Measurements from ENCODE around the gene FPR3. TPM values are rescaled to one million over a fixed set of nuclear protein-coding genes. Genes with fewer than 3 reads are reported as not detected.

The FPR3 gene
- total RNA-seq, 1 experiment from 2014 or later, result not detected

DNA sequence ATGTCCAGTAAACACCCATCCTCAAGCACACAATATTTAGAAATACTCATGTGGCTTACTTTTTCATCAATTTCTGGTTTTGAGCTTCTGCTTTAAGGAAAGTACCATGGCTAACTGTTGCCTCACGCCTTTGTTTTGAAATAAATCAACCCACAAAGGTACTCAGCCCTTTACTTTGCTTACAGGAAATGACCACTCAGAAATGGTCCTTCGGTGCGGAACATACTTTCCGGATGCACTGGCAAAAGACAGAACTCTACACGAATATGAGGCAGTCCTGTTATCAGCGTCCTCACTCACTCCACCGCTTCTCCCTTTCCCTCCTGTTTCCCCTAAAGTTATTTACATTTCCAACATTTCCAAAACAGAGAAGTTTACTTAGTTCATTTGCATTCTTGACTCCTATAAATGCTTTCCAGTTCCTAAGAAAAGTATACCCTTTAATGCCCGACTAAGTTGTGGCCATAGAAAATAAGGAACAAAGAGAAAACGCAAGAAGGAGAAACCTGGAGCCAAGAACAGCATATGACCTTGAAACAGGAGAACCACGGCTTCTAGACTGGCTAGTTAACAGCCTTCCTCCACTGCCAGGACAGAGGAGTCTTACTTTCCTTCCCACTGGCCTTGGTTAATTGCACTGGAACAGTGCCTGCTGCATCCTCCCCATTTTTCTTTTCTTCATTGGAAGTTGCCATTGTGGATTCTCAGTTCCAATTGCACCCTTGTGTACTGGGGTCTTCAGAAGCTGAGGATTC, 23.4 kb upstream of the FPR3 start:
- Mint-ChIP-seq H3K9me3 (peaks cover 12 to 84% of the 10 kb centered on the region in 2 experiments), H3K4me1 (peaks cover 0 to 4% of the 10 kb centered on the region in 2 experiments; a peak in 1 of 4 replicates), H3K27ac (no peak overlapping the region), H3K4me3 (no peak overlapping the region), H3K27me3 (ENCODE audit: low read depth) (peaks cover 23% of the 10 kb centered on the region), H3K36me3 (ENCODE audit: insufficient read depth in 1 of 3, low read depth in 3 of 3) (no peaks in the 10 kb centered on the region)
- Histone ChIP-seq H3K79me1 (ENCODE audit: insufficient read depth, low read depth, low read length, poor library complexity, severe bottlenecking) (no peaks in the 10 kb centered on the region), H3T11ph (ENCODE audit: low read length) (no peak overlapping the region), H4K20me1 (ENCODE audit: control insufficient read depth, insufficient read depth, insufficient read length) (no peaks in the 10 kb centered on the region), H3K27ac (ENCODE audit: insufficient read length, low read depth, low read length) (no peak overlapping the region), H3K9me3 (ENCODE audit: control insufficient read depth, low read depth, low read length) (no peaks in the 10 kb centered on the region), H3K23me2 (ENCODE audit: insufficient read length, low read depth, low read length, poor library complexity, severe bottlenecking) (no peaks in the 10 kb centered on the region), H2AK5ac (ENCODE audit: insufficient read length, low read length) (no peak overlapping the region), H2BK12ac (ENCODE audit: insufficient read length, low read depth, low read length) (no peak overlapping the region), H2BK15ac (ENCODE audit: low read depth, low read length) (no peak overlapping the region), H3K4me1 (ENCODE audit: insufficient read depth, low read length) (no peaks in the 10 kb centered on the region), H3K14ac (ENCODE audit: insufficient read depth, low read length) (no peak overlapping the region), H2BK5ac (ENCODE audit: insufficient read length, low read length) (no peak overlapping the region), H3K4me2 (ENCODE audit: insufficient read depth, insufficient read length, low read length) (no peak overlapping the region), H4K8ac (replicated peaks; ENCODE audit: insufficient read length, low read depth, low read length) (no peak overlapping the region), H4K5ac (ENCODE audit: insufficient read length, low read depth, low read length) (no peak overlapping the region), H3K56ac (ENCODE audit: insufficient read length, low read depth, low read length) (no peak overlapping the region), H3K23ac (ENCODE audit: insufficient read length, low read depth, low read length) (no peak overlapping the region), H4K91ac (ENCODE audit: insufficient read length, low read depth, low read length) (no peak overlapping the region), H3K4ac (ENCODE audit: low read depth, low read length) (no peak overlapping the region), H3K18ac (ENCODE audit: insufficient read length, low read depth, low read length) (no peak overlapping the region), H3K79me2 (ENCODE audit: insufficient read depth, low read length) (no peaks in the 10 kb centered on the region), H2BK120ac (ENCODE audit: low read depth, low read length, poor library complexity, severe bottlenecking) (no peak overlapping the region), H3K27me3 (ENCODE audit: insufficient read depth, low read length) (no peaks in the 10 kb centered on the region), H2AFZ (ENCODE audit: low read length) (no peak overlapping the region), H3K9ac (ENCODE audit: extremely low read depth, insufficient read length, low read length) (no peak overlapping the region), H2BK20ac (ENCODE audit: low read depth, low read length, poor library complexity, severe bottlenecking) (no peak overlapping the region)
- no CpG with 5 or more reads among the region's 10 CpGs for WGBS (ENCODE audit: extremely low coverage, insufficient read length, low lambda C conversion rate)
- DNase-seq, result no peak
- no peak for TF ChIP-seq CTCF (conservative IDR thresholded peaks at IDR 0.05)

All from H9 (cell line).